Endothelial cell of umbilical vein (primary cell): ENCODE results near the gene NRCAM. TPM values are rescaled to one million over a fixed set of nuclear protein-coding genes. Genes with fewer than 3 reads are reported as not detected.

Experiments used
- BruUV-seq: library from RNA; stranded (reverse); fragments of 400-500 nt; replicated peaks from 2 replicates; lab custom pipeline; 2021; lab: Mats Ljungman, UMichigan
- CTCF ChIA-PET: fragments of 300-600, 350-600 bp; sonication (Branson Sonifier 250); formaldehyde crosslinking; loops from one replicate; lab custom pipeline; 2021; ENCODE audit warnings: antibody characterized with exemption, inconsistent platforms; lab: Charles Lee
- POLR2A ChIA-PET: fragments of 300-600, 350-600 bp; sonication (Branson Sonifier 250); formaldehyde crosslinking; loops from one replicate; lab custom pipeline; 2021; ENCODE audit warnings: antibody characterized with exemption, inconsistent platforms; lab: Charles Lee
- DNase-seq: peaks from one replicate; pipeline ENCODE4 v3.0.0-alpha.2; 2011; ENCODE audit warnings: low read depth, low spot score
- FAIRE-seq: peaks from 2 replicates; lab custom pipeline; 2011; peaks lifted over from hg19 to GRCh38; lab: Jason Lieb, UNC
- H2AFZ ChIP-seq: 2 replicates; pipeline ENCODE4 v1.6.0; 2012; ENCODE audit warnings: low read depth, low read length, control low read depth, inconsistent platforms
- H3K27ac ChIP-seq: 2 replicates; pipeline ENCODE4 v1.5.1; 2011; ENCODE audit warnings: low read depth, mild to moderate bottlenecking, control low read depth, low read length, moderate library complexity; ENCODE audit not compliant: insufficient read depth
- H3K27me3 ChIP-seq, 2 experiments: 2 replicates each; pipeline versions ENCODE4 v1.6.0 to v1.6.1; 2011; ENCODE audit warnings: low read length in 2 of 2, mixed read lengths in 1 of 2; ENCODE audit not compliant: control insufficient read depth in 2 of 2, insufficient read depth in 2 of 2
- H3K36me3 ChIP-seq, 2 experiments: 2 replicates in 1 of 2; 3 replicates in 1 of 2; pipeline ENCODE4 v1.5.1; 2011; ENCODE audit warnings: low read length in 2 of 2, mild to moderate bottlenecking in 1 of 2, moderate library complexity in 1 of 2; ENCODE audit not compliant: control insufficient read depth in 2 of 2, insufficient read depth in 2 of 2; ENCODE audit errors: extremely low read depth in 1 of 2
- H3K4me1 ChIP-seq: 3 replicates; pipeline ENCODE4 v1.5.1; 2011; ENCODE audit warnings: mild to moderate bottlenecking, low read length; ENCODE audit not compliant: control insufficient read depth, insufficient read depth; ENCODE audit errors: extremely low read depth
- H3K4me2 ChIP-seq: 2 replicates; pipeline ENCODE4 v1.6.1; 2011; ENCODE audit warnings: low read length, control low read depth, mixed read lengths; ENCODE audit not compliant: insufficient read depth
- H3K4me3 ChIP-seq, 3 experiments: fragments of 200-600 bp in 1 of 3; sonication (generic), shearing (Covaris generic) in 1 of 3; replicated peaks in 1 of 3; 2 replicates each; pipeline ENCODE4 v1.5.1; 2011 to 2016; ENCODE audit warnings: control low read depth in 3 of 3, low read length in 3 of 3, mild to moderate bottlenecking in 2 of 3, inconsistent platforms in 1 of 3, low read depth in 1 of 3, moderate library complexity in 1 of 3; ENCODE audit not compliant: insufficient read depth in 1 of 3
- H3K79me2 ChIP-seq: 2 replicates; pipeline ENCODE4 v1.6.0; 2012; ENCODE audit warnings: low read length, inconsistent platforms; ENCODE audit not compliant: control insufficient read depth, insufficient read depth
- H3K9ac ChIP-seq: replicated peaks from 2 replicates; pipeline ENCODE3; 2011; ENCODE audit warnings: low read length, control low read depth; ENCODE audit not compliant: insufficient read depth; ENCODE audit errors: extremely low read depth
- H3K9me1 ChIP-seq: replicated peaks from 3 replicates; pipeline ENCODE4 v1.6.0; 2011; ENCODE audit warnings: mild to moderate bottlenecking, low read length; ENCODE audit not compliant: control insufficient read depth, insufficient read depth; ENCODE audit errors: extremely low read depth
- H3K9me3 ChIP-seq: replicated peaks from 2 replicates; pipeline ENCODE4 v1.5.1; 2012; ENCODE audit warnings: low read length, inconsistent platforms; ENCODE audit not compliant: control insufficient read depth, insufficient read depth
- H4K20me1 ChIP-seq: replicated peaks from 2 replicates; pipeline ENCODE3; 2011; ENCODE audit warnings: mild to moderate bottlenecking, low read length; ENCODE audit not compliant: control insufficient read depth, insufficient read depth; ENCODE audit errors: extremely low read depth
- CTCF ChIP-seq, 2 donors: IDR thresholded peaks; 1 replicate in 1 of 2; 2 replicates in 1 of 2; pipeline ENCODE4 v1.5.1; 2011; ENCODE audit warnings: low read length in 2 of 2, mild to moderate bottlenecking in 2 of 2, moderate library complexity in 2 of 2, control low read depth in 1 of 2, inconsistent platforms in 1 of 2, low read depth in 1 of 2; ENCODE audit not compliant: insufficient read depth in 1 of 2; ENCODE audit errors: extremely low read depth in 1 of 2
- EZH2 ChIP-seq: IDR thresholded peaks from 2 replicates; pipeline ENCODE4 v1.6.1; 2012; ENCODE audit warnings: borderline replicate concordance, low read depth, mild to moderate bottlenecking, moderate library complexity, low read length, inconsistent platforms; ENCODE audit not compliant: severe bottlenecking
- FOS ChIP-seq: IDR thresholded peaks from 2 replicates; pipeline ENCODE4 v1.6.1; 2011; ENCODE audit warnings: mild to moderate bottlenecking, low read length, moderate library complexity, borderline replicate concordance; ENCODE audit not compliant: insufficient read depth
- GATA2 ChIP-seq: IDR thresholded peaks from 2 replicates; pipeline ENCODE4 v1.7.0; 2011; ENCODE audit warnings: low read depth, mild to moderate bottlenecking, moderate library complexity, mixed read lengths, low read length; ENCODE audit not compliant: insufficient read length, insufficient read depth
- JUN ChIP-seq: IDR thresholded peaks from 2 replicates; pipeline ENCODE4 v1.6.1; 2011; ENCODE audit warnings: borderline replicate concordance, low read depth; ENCODE audit not compliant: insufficient read length, insufficient read depth
- MAX ChIP-seq: IDR thresholded peaks from 2 replicates; pipeline ENCODE4 v1.6.1; 2011; ENCODE audit not compliant: insufficient read depth, insufficient read length
- MYC ChIP-seq: IDR thresholded peaks from one replicate; pipeline ENCODE4 v1.6.1; 2011; ENCODE audit warnings: mild to moderate bottlenecking, low read depth, low read length
- POLR2A ChIP-seq: IDR thresholded peaks from 2 replicates; pipeline ENCODE4 v1.6.1; 2012; ENCODE audit warnings: low read depth, mild to moderate bottlenecking, control low read depth, low read length
- POLR2AphosphoS5 ChIP-seq: IDR thresholded peaks from 2 replicates; pipeline ENCODE4 v1.6.1; 2012; ENCODE audit warnings: low read depth, mild to moderate bottlenecking, control low read depth, low read length, moderate library complexity; ENCODE audit not compliant: insufficient read depth
- dilution Hi-C: fragments of 300-500 bp; cut with MboI; formaldehyde crosslinking; loops from one replicate; pipeline ENCODE4 v1.15.0; 2019; ENCODE audit warnings: low sequenced_read_pairs; ENCODE audit not compliant: extremely low pct_ligation_motif_present
- intact Hi-C: fragments of 100-400 bp; cut with micrococcal nuclease; formaldehyde crosslinking; loops from one replicate; pipeline ENCODE4 v1.10.0; 2022
- polyA plus RNA-seq, 4 experiments: library from polyadenylated mRNA; depleted of rRNA in 3 of 4; stranded (reverse) in 3 of 4; unstranded in 1 of 4; fragments of >200 nt; gene quantifications; 2 replicates each; pipeline versions ENCODE4 v1.2.1 to v1.2.3, GENCODE V29; 2011 to 2012; ENCODE audit warnings: missing spikeins in 1 of 4
- total RNA-seq: library from RNA; stranded (reverse); gene quantifications from 2 replicates; pipeline ENCODE4 v1.2.3, GENCODE V29; 2021

NRCAM gene
- total and polyA plus RNA-seq, 2 donors (not counting 3 experiments of a cell fraction or from before 2014, with no cell fraction given), result 26.0 to 47.6 TPM

- dilution Hi-C loops, result no loop called here
These were observed 252.7 kb downstream of the NRCAM start for GRCh38 chr7:108203537-108203936.

More at GRCh38 chr7:108203537-108203936, 252.7 kb downstream of the NRCAM start:
- H3K4me2 ChIP-seq, result no peak overlapping the region
- FAIRE-seq (no peak), DNase-seq (no peak)
- H3K27me3 ChIP-seq, result no peaks in the 10 kb centered on the region
- H3K4me1 ChIP-seq, result no peaks in the 10 kb centered on the region
- CTCF ChIA-PET, result interaction anchor here (0.9 to 1.0 kb wide), 2 partner anchors 10 to 250 kb away, joined by 4 to 5 read pairs; no protein-coding TSS in a partner anchor
- peaks cover 0 to 5% of the 10 kb centered on the region in 2 experiments for H3K36me3 ChIP-seq
- no peaks in the 10 kb centered on the region for H4K20me1 ChIP-seq
- H3K27ac ChIP-seq, result no peak overlapping the region
- no peaks in the 10 kb centered on the region for H3K9me3 ChIP-seq
- no peaks in the 10 kb centered on the region for H3K79me2 ChIP-seq
- no TSS peak for BruUV-seq
- TF ChIP-seq JUN, result no peak
- TF ChIP-seq FOS, result no peak
- no peak for TF ChIP-seq MAX
- TF ChIP-seq EZH2, result no peak
- no peak for TF ChIP-seq GATA2
- TF ChIP-seq CTCF (IDR thresholded peaks at IDR 0.05; ENCODE audit: extremely low read depth in 1 of 2, insufficient read depth in 1 of 2, low read depth in 1 of 2, low read length in 2 of 2), result no peak
- no peak for TF ChIP-seq POLR2AphosphoS5
- TF ChIP-seq MYC, result no peak
- TF ChIP-seq POLR2A, result no peak
- no peaks in the 10 kb centered on the region for H3K9me1 ChIP-seq
- no peak overlapping the region for H3K9ac ChIP-seq
- no peak overlapping the region for H2AFZ ChIP-seq
- POLR2A ChIA-PET, result no interaction called here
- intact Hi-C loops, result no loop called here
- no peak overlapping the region for H3K4me3 ChIP-seq
